K562 (cell line): Measurements from ENCODE around the gene TDRD12. TPM values are rescaled to one million over a fixed set of nuclear protein-coding genes. Genes with fewer than 3 reads are reported as not detected.

ENCODE experiments used
- ARHGAP35 ChIP-seq: fragments of 450-650 bp; IDR thresholded peaks from 2 replicates; pipeline ENCODE4 v1.6.1; 2018; ENCODE audit not compliant: partially characterized antibody
- CAMTA2 ChIP-seq: fragments of 250-450 bp; sonication (Bioruptor Pico); conservative IDR thresholded peaks from 2 replicates; pipeline ENCODE4 v1.5.1; 2022
- NFXL1 ChIP-seq: fragments of 450-650 bp; formaldehyde crosslinking; IDR thresholded peaks from 2 replicates; pipeline ENCODE4 v1.4.0; 2021; ENCODE audit warnings: mild to moderate bottlenecking
- NR2C1 ChIP-seq, 2 experiments: fragments of 450-650 bp; IDR thresholded peaks; 2 replicates each; pipeline ENCODE4 v1.6.1; 2017; ENCODE audit warnings: mild to moderate bottlenecking in 2 of 2, antibody characterized with exemption in 1 of 2, inconsistent platforms in 1 of 2, missing compliant biosample characterization in 1 of 2, missing genetic modification characterization in 1 of 2
- NR4A1 ChIP-seq, 2 experiments: fragments of 250-450 bp in 1 of 2; fragments of 450-650 bp in 1 of 2; sonication (Bioruptor Pico) in 1 of 2; IDR thresholded peaks; 2 replicates each; pipeline versions ENCODE4 v1.4.0 to v1.6.1; 2016 to 2020; ENCODE audit warnings: mild to moderate bottlenecking in 2 of 2, missing compliant biosample characterization in 1 of 2, missing genetic modification characterization in 1 of 2, moderate library complexity in 1 of 2
- PPARD ChIP-seq: fragments of 250-450 bp; sonication (Bioruptor Pico); IDR thresholded peaks from 2 replicates; pipeline ENCODE4 v1.8.0; 2022; ENCODE audit warnings: inconsistent platforms, mild to moderate bottlenecking, moderate library complexity
- ZNF133 ChIP-seq: fragments of 250-450 bp; sonication (Bioruptor Pico); IDR thresholded peaks from 2 replicates; pipeline ENCODE4 v1.4.0; 2020; ENCODE audit warnings: mild to moderate bottlenecking
- ZNF584 ChIP-seq: fragments of 200-800 bp; sonication (Bioruptor generic); IDR thresholded peaks from 2 replicates; pipeline ENCODE4 v1.6.1; 2016; ENCODE audit warnings: low read depth, mild to moderate bottlenecking, missing genetic modification characterization, missing compliant biosample characterization
- polyA plus RNA-seq, 8 experiments: library from polyadenylated mRNA; depleted of rRNA in 4 of 8; stranded (reverse) in 5 of 8; unstranded in 3 of 8; fragments of >200 nt; fragmentation: Nextera tagmentation in 2 of 8; fragmentation: Illumina TruSeq in 1 of 8; extraction: Ambion mirVana in 2 of 8; extraction: Trizol in 1 of 8; gene quantifications; 2 replicates each; pipeline versions ENCODE4 v1.2.1 to v1.2.3, GENCODE V29; 2011 to 2014; ENCODE audit warnings: inconsistent platforms in 1 of 8, missing spikeins in 1 of 8
- total RNA-seq, 7 experiments: library from RNA; depleted of rRNA in 6 of 7; stranded (reverse); fragments of >200 nt in 6 of 7; fragmentation: Illumina TruSeq in 2 of 7; extraction: Trizol in 2 of 7; gene quantifications; 2 replicates each; pipeline versions ENCODE4 v1.2.1 to v1.2.3, GENCODE V29; 2011 to 2021; ENCODE audit warnings: low replicate concordance in 1 of 7
- TF ChIP-seq, protein P1 (sequence below): fragments of 450-650 bp; IDR thresholded peaks from 2 replicates; pipeline ENCODE4 v1.6.1; 2016; ENCODE audit warnings: mild to moderate bottlenecking
- TF ChIP-seq, protein P2 (sequence below): fragments of 450-650 bp; IDR thresholded peaks from 2 replicates; pipeline ENCODE4 v1.6.1; 2017; ENCODE audit warnings: antibody characterized with exemption, mild to moderate bottlenecking
- TF ChIP-seq, protein P3 (sequence below): fragments of 450-650 bp; formaldehyde crosslinking; IDR thresholded peaks from 2 replicates; pipeline ENCODE4 v1.4.0; 2022; ENCODE audit warnings: mild to moderate bottlenecking, moderate library complexity
- TF ChIP-seq, protein P4 (sequence below): sonication (generic); formaldehyde crosslinking; IDR thresholded peaks from 2 replicates; pipeline ENCODE4 v1.8.0; 2023; ENCODE audit warnings: mild to moderate bottlenecking, missing genetic modification reagents
- TF ChIP-seq, protein P5 (sequence below): fragments of 250-450 bp; sonication (Bioruptor Pico); IDR thresholded peaks from 2 replicates; pipeline ENCODE4 v1.5.0; 2020; ENCODE audit warnings: mild to moderate bottlenecking

Gene TDRD12
- total and polyA plus RNA-seq, 9 of the 15 experiments (the other 6 are each of a cell fraction or from before 2014, with no cell fraction given): 0.03 TPM; not detected in 8

DNA sequence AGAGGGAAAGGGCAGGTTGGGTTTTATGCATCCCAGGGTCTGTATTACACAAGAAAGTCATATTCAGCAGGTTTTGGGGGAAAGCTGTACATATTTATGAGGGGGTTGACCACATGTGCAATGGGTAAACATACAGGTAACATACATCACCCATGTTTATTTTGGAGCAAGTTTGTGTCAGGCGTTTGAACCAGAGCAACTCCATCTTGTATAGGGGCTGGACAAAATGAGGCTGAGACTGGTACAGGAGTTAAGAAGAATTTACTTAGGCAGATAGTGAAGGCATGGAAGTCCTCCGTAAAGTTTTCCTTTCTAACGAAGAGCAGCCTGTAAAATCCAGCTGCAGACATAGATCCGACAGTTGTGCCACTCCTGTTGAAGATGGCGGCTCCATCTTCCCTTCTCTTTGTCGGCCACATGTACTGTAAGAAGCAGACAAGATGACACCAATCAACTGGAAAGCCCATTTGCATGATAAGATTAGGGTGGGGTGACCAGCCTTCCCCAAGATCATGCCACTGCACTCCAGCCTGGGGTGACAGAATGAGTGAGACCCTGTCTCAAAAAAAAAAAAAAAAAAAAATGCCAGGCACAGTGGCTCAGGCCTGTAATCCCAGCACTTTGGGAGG is 32.6 kb upstream of the TDRD12 start (continued):
- TF ChIP-seq, protein P1, sequence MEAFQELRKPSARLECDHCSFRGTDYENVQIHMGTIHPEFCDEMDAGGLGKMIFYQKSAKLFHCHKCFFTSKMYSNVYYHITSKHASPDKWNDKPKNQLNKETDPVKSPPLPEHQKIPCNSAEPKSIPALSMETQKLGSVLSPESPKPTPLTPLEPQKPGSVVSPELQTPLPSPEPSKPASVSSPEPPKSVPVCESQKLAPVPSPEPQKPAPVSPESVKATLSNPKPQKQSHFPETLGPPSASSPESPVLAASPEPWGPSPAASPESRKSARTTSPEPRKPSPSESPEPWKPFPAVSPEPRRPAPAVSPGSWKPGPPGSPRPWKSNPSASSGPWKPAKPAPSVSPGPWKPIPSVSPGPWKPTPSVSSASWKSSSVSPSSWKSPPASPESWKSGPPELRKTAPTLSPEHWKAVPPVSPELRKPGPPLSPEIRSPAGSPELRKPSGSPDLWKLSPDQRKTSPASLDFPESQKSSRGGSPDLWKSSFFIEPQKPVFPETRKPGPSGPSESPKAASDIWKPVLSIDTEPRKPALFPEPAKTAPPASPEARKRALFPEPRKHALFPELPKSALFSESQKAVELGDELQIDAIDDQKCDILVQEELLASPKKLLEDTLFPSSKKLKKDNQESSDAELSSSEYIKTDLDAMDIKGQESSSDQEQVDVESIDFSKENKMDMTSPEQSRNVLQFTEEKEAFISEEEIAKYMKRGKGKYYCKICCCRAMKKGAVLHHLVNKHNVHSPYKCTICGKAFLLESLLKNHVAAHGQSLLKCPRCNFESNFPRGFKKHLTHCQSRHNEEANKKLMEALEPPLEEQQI: no peak
- TF ChIP-seq NR4A1 (CRISPR knock-in tag; IDR thresholded peaks at IDR 0.05) (no peak), NR4A1 (tag; IDR thresholded peaks at IDR 0.05) (peak; percentile 99), NR2C1 (IDR thresholded peaks at IDR 0.05) (no peak), NR2C1 (tag; IDR thresholded peaks at IDR 0.05) (peak; percentile 90), ZNF584 (CRISPR knock-in tag) (peak; percentile 83), CAMTA2 (peak; percentile 86; the same call in 1 of the 2 replicates), ARHGAP35 (no peak), ZNF133 (peak; percentile 88; the same call in 1 of the 2 replicates), NFXL1 (CRISPR knock-in tag) (peak; percentile 90; the same call in 1 of the 2 replicates), PPARD (CRISPR knock-in tag) (peak; percentile 75)
- TF ChIP-seq, protein P2, sequence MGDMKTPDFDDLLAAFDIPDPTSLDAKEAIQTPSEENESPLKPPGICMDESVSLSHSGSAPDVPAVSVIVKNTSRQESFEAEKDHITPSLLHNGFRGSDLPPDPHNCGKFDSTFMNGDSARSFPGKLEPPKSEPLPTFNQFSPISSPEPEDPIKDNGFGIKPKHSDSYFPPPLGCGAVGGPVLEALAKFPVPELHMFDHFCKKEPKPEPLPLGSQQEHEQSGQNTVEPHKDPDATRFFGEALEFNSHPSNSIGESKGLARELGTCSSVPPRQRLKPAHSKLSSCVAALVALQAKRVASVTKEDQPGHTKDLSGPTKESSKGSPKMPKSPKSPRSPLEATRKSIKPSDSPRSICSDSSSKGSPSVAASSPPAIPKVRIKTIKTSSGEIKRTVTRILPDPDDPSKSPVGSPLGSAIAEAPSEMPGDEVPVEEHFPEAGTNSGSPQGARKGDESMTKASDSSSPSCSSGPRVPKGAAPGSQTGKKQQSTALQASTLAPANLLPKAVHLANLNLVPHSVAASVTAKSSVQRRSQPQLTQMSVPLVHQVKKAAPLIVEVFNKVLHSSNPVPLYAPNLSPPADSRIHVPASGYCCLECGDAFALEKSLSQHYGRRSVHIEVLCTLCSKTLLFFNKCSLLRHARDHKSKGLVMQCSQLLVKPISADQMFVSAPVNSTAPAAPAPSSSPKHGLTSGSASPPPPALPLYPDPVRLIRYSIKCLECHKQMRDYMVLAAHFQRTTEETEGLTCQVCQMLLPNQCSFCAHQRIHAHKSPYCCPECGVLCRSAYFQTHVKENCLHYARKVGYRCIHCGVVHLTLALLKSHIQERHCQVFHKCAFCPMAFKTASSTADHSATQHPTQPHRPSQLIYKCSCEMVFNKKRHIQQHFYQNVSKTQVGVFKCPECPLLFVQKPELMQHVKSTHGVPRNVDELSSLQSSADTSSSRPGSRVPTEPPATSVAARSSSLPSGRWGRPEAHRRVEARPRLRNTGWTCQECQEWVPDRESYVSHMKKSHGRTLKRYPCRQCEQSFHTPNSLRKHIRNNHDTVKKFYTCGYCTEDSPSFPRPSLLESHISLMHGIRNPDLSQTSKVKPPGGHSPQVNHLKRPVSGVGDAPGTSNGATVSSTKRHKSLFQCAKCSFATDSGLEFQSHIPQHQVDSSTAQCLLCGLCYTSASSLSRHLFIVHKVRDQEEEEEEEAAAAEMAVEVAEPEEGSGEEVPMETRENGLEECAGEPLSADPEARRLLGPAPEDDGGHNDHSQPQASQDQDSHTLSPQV: peak; percentile 99
- TF ChIP-seq, protein P3, sequence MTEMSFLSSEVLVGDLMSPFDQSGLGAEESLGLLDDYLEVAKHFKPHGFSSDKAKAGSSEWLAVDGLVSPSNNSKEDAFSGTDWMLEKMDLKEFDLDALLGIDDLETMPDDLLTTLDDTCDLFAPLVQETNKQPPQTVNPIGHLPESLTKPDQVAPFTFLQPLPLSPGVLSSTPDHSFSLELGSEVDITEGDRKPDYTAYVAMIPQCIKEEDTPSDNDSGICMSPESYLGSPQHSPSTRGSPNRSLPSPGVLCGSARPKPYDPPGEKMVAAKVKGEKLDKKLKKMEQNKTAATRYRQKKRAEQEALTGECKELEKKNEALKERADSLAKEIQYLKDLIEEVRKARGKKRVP (CRISPR knock-in tag): peak; percentile 84
- TF ChIP-seq, protein P4, sequence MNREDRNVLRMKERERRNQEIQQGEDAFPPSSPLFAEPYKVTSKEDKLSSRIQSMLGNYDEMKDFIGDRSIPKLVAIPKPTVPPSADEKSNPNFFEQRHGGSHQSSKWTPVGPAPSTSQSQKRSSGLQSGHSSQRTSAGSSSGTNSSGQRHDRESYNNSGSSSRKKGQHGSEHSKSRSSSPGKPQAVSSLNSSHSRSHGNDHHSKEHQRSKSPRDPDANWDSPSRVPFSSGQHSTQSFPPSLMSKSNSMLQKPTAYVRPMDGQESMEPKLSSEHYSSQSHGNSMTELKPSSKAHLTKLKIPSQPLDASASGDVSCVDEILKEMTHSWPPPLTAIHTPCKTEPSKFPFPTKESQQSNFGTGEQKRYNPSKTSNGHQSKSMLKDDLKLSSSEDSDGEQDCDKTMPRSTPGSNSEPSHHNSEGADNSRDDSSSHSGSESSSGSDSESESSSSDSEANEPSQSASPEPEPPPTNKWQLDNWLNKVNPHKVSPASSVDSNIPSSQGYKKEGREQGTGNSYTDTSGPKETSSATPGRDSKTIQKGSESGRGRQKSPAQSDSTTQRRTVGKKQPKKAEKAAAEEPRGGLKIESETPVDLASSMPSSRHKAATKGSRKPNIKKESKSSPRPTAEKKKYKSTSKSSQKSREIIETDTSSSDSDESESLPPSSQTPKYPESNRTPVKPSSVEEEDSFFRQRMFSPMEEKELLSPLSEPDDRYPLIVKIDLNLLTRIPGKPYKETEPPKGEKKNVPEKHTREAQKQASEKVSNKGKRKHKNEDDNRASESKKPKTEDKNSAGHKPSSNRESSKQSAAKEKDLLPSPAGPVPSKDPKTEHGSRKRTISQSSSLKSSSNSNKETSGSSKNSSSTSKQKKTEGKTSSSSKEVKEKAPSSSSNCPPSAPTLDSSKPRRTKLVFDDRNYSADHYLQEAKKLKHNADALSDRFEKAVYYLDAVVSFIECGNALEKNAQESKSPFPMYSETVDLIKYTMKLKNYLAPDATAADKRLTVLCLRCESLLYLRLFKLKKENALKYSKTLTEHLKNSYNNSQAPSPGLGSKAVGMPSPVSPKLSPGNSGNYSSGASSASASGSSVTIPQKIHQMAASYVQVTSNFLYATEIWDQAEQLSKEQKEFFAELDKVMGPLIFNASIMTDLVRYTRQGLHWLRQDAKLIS (CRISPR knock-in tag): no peak
- TF ChIP-seq, protein P5, sequence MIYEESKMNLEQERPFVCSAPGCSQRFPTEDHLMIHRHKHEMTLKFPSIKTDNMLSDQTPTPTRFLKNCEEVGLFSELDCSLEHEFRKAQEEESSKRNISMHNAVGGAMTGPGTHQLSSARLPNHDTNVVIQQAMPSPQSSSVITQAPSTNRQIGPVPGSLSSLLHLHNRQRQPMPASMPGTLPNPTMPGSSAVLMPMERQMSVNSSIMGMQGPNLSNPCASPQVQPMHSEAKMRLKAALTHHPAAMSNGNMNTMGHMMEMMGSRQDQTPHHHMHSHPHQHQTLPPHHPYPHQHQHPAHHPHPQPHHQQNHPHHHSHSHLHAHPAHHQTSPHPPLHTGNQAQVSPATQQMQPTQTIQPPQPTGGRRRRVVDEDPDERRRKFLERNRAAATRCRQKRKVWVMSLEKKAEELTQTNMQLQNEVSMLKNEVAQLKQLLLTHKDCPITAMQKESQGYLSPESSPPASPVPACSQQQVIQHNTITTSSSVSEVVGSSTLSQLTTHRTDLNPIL (CRISPR knock-in tag): peak; percentile 83; the same call in 1 of the 2 replicates
